ENCODE results near the gene BCDIN3D.

GRCh38 chr12:49863946-49864797 is 21.3 kb upstream of the BCDIN3D start:
- TF ChIP-seq CTCF (conservative IDR thresholded peaks at IDR 0.05; ENCODE audit: low read depth, low read length) (no peak), EZH2 (IDR thresholded peaks at IDR 0.05; ENCODE audit: low read length, unreplicated experiment) (no peak)
